SK-N-SH treated with all-trans-retinoic acid at 6 μM for 48 hours (cell line): ENCODE results near the gene ATF6.

ENCODE experiments used
- CSRNP3 ChIP-seq: fragments of 250-450 bp; sonication (Bioruptor Pico); IDR thresholded peaks from 2 replicates; pipeline ENCODE4 v1.5.1; 2021; ENCODE audit warnings: mild to moderate bottlenecking, moderate library complexity
- TCF4 ChIP-seq: fragments of 250-450 bp; sonication (Bioruptor Pico); IDR thresholded peaks from 2 replicates; pipeline ENCODE4 v1.8.0; 2021; ENCODE audit warnings: mild to moderate bottlenecking, moderate library complexity, borderline replicate concordance
- ZFP3 ChIP-seq: fragments of 250-450 bp; sonication (Bioruptor Pico); IDR thresholded peaks from 2 replicates; pipeline ENCODE4 v1.5.0; 2020; ENCODE audit warnings: mild to moderate bottlenecking, moderate library complexity
- ZFP30 ChIP-seq: fragments of 450-650 bp; formaldehyde crosslinking; IDR thresholded peaks from 2 replicates; pipeline ENCODE4 v1.5.0; 2022; ENCODE audit warnings: mild to moderate bottlenecking, moderate library complexity

DNA sequence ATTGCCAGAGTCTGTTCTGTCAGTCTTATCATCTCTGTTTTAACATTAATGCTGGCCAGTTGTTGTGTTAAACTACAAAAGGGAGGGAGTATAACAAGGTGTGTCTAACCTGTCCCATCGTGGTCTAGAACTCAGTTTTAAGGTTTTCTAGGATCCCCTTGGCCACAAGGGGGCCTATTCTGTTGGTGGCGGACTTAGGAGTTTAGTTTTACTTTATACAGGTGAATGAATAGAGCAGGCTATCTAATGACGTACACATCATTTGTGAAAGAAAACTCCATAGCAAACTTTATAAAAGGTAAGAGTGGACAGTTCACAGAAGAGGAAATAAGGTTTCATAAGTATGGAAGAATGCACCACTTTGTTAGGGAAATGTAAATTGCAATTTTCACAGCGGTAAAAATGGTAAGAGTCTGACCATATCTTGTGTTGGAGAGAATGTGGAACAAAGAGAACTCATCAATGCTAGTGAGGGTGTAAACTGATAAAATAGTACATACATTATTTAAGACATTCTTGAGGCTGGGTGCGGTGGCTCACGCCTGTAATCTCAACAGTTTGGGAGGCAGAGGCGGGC, 2.5 kb upstream of the ATF6 start:
- TF ChIP-seq CSRNP3 (CRISPR knock-in tag) (no peak), ZFP30 (CRISPR knock-in tag) (no peak), ZFP3 (no peak), TCF4 (CRISPR knock-in tag) (no peak)
